Measurements from ENCODE around the gene ATP11A.
"Not testable (repeated sequence)": the region's sequence is repeated elsewhere in the genome, so short reads cannot be mapped to it uniquely, and the experiment has no call there.

Gene ATP11A

GRCh38 chr13:112825875-112826274 is 136.0 kb downstream of the ATP11A start:
- no peak for DNase-seq

GRCh38 chr13:112826565-112826964 is 136.7 kb downstream of the ATP11A start:
- no peak for DNase-seq

DNA sequence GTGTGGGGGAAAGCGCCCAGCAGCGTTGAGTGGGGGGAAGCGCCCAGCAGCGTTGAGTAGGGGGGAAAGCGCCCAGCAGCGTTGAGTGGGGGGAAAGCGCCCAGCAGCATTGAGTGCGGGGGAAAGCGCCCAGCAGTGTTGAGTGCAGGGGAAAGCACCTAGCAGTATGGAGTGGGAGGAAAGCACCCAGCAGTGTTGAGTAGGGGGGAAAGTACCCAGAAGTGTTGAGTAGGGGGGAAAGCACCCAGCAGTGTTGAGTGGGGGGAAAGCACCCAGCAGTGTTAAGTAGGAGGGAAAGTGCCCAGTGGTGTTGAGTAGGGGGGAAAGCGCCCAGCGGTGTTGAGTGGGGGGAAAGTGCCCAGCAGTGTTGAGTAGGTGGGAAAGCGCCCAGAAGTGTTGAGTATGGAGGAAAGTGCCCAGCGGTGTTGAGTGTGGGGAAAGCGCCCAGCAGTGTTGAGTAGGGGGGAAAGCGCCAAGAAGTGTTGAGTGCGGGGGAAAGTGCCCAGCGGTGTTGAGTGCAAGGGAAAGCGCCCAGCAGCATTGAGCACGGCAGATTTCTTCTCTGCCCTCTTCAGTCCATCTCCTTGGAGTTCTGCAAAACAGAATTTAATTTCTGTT is 138.4 kb downstream of the ATP11A start:
- DNase-seq = no peak

- no peak for DNase-seq
Measured at GRCh38 chr13:112828756-112829155, 138.9 kb downstream of the ATP11A start.

DNA sequence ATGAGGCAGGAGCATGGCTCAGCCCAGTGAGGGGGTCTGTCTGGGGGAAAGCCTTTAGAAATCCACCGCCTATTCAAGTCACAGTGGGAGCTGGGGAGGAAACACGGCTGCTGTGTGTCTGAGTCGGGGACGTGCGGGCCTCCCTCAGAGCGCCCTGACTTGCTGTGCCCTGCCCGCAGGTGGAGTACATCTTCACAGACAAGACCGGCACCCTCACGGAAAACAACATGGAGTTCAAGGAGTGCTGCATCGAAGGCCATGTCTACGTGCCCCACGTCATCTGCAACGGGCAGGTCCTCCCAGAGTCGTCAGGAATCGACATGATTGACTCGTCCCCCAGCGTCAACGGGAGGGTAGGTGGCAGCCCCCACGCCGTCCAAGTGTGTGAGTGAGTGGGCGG is 141.4 kb downstream of the ATP11A start:
- DNase-seq = no peak

- no peak for DNase-seq
Measured at GRCh38 chr13:112831801-112832200, 142.0 kb downstream of the ATP11A start.

- no peak for DNase-seq
Measured at GRCh38 chr13:112832811-112833210, 143.0 kb downstream of the ATP11A start.

DNA sequence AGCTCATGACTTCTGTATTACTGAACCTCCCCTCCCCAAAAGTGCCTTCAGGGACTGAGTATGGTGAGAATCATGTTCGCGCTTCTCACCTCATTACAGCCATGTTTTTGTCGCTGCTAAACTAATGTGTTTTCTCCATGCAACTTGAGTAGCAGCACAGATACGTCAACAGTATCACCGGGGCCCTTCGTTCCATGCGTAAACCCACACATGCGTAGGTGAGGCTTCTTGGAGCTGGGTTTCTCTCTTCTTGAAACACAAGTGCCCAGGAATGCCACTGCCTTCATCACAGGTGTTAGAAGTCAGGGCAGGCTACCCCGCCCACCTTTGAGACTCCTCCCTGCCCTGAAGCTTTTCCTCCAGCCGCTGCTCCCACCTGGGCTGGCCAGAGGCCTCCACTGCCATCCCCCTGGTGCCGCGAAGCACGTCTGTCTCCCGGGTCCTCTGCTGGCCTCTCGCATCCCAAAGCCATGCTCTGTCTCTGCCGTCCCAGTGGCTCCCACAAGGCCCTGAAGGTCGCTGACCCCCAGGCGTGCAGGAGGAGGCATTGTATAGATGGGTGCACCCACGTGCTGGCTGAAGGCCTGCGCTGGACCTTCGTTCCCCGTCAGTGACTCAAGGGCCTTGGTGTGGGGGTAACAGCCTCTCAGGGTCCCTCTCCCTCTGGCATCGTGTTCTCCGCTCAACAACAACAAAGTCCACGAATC is 143.9 kb downstream of the ATP11A start:
- DNase-seq = no peak

- DNase-seq = no peak
Measured at GRCh38 chr13:112835344-112835743, 145.5 kb downstream of the ATP11A start.

DNA sequence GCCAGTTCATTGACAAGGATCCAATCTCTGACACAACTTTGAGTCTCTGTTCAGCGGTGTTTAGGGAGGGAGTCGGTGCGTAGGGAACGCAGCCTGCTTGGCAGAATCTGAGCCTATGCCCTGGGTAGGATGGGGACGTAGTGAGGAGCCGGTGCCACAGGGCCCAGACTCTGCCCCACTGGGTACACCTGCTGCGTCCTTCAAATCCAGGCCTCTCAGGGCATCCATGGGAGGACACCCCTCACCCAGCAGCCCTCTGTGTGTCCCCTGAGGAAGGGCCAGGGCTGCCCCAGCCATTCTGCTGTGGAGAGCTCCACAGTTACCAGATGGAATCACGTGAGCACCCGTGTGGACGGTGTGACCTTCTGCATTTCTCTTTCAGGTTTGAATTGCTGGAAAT is 146.0 kb downstream of the ATP11A start:
- no peak for DNase-seq

- DNase-seq = no peak
Measured at GRCh38 chr13:112836940-112837339, 147.1 kb downstream of the ATP11A start.

GRCh38 chr13:112837371-112838037 is 147.7 kb downstream of the ATP11A start:
- peak; percentile 9 for DNase-seq

- DNase-seq = no peak
Measured at GRCh38 chr13:112838038-112838841, 148.4 kb downstream of the ATP11A start.

DNA sequence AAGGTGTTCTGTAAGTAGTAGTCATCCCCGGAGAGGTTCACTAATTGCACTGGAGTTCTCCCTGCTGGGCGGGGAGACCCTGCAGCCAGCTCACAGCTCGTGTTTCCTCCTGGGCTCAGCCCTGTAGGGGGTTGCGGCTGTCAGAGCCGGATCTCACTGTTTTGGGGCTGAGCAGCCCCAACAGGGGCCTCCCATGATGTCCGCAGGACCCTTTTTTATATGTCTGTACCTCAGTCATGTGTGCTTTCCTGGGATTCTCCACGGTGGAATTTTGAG is 148.9 kb downstream of the ATP11A start:
- DNase-seq = no peak

- DNase-seq = peak; percentile 88
Measured at GRCh38 chr13:112839356-112840105, 149.7 kb downstream of the ATP11A start.

DNA sequence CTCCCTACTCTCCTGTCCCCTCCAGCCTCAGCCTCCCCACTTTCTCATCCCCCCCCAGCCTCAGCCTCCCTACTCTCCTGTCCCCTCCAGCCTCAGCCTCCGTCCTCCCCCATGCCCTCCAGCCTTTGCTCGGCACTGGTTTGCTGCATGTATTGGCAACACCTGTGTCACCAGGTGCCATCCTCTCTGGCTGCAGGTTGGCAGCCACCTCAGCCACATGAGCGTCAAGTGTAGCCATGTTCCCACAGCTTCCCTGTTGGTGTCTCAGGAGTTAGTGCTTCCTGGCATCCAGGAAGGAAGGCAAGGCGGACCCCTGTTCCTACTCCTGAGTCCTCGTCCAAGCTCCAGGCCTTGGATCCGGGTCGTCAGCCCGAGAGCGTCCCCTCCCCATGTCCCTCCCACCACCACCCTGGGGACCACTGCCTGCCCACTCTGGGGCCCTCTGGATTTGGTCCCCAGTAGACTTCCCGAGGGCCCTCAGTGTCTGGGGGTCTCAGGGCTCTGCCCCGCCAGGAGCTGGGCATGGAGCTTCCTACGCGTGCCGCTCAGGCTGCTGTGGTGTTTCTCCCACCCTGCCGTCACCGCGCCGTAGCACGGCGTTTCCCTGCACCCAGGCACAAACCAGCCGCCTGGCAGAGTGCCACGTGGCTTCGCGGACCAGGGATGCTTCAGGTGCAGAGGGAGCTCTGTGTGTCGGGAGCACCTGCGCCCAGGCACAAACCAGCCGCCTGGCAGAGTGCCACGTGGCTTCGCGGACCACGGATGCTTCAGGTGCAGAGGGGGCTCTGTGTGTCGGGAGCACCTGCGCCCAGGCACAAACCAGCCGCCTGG is 150.8 kb downstream of the ATP11A start:
- no peak for DNase-seq

GRCh38 chr13:112841303-112842015 is 151.6 kb downstream of the ATP11A start:
- DNase-seq = not testable (repeated sequence)

DNA sequence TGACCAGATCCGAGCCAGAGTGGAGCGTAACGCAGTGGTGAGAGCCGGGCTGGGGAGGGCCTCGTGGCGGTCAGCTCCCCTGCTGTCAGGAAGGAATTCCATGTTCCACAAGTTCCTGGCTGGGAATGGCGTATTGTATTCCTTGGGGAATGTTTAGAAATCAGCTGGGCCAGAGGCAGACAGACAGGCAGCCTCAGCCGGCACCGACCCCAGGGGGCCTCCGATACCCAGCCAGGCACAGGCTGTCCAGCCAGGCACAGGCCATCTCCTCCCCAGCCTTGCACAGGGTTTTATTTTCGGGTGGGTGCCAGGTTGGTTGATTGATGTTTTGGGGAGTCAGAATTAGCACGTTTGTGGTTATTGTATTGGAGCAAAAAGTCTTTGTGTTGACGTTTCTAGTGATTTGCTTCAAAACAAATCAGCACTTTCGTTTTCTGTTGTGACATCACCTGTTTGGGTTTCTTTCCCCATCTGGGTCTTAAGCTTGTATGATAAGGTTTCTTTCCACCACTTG is 152.6 kb downstream of the ATP11A start:
- DNase-seq = peak; percentile 87

DNA sequence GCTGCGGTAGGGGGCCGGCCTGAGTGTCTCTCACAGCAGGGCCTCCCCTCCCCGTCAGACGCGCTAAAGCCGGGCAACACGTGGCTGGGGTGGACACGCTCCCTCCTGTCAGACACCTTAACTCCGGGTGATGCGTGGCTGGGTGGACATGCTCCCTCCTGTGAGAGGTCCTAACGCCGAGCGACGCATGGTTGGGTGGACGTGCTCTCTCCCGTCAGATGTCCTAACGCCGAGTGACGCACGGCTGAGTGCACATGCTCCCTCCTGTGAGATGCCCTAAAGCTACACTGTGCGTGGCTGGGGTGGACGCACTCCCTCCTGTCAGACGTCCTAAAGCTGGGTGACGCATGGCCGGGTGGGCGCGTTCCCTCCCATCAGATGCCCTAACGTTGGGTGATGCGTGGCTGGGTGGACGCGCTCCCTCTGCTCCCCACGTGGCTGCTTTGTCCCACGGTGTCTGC is 153.1 kb downstream of the ATP11A start:
- no peak for DNase-seq

DNA sequence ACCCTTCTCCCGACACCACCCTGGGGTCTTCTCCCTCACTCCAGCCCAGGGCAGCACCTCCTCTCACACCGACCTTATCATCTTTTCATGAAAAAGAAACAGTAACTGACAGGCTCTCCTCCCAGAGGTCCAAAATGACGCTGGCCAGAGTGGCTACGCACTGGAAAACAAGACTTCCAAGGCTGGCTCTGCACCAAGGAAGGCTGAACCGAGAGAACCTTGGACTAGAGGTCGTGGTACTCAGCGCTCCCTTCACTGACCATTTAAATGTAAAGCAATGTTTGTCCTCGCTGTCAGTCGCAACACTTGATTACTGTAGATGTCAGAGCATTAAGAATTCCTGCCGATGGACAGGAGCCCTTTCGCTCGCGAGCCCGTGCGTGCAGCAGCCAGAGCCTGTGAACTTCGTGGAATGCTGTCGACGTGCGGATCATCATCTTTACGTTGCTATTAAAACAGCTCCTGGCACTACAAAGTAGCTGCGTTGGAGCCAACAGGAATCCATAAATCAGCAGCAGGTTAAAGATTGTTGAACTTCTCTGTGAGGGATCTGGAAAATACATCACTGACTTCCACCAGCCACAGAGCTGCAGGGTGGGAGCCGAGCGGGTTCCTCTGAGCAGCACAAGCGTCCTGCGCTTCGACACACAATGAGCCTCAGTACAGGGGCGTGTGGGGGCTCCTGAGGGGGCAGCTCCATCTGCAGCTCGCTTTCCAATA is 153.7 kb downstream of the ATP11A start:
- peak; percentile 68 for DNase-seq
